Measurements from ENCODE around the gene EML2.
A peak's percentile ranks its signal among the peaks of the same experiment; 100 is the strongest.

EML2 gene

DNA sequence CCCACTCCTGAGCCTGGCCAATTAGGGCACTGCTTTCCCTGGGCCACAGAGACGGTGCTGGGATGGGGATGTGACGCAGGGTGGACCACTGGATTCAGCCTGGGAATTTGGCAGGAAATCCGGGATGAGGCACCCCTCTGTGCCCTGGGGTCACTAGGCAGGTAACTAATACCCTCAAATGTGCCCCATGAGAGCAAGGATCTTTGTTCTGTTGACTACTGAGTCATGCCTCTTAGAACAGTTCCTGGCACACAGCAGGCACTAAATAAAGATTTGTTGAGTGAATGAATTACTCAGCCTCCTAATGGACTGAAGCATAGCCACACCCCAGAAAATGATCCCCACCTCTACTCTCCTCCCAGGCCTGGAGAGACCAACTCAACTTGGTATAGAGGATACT is 70.5 kb downstream of the EML2 start (continued):
- TF ChIP-seq, protein P1, sequence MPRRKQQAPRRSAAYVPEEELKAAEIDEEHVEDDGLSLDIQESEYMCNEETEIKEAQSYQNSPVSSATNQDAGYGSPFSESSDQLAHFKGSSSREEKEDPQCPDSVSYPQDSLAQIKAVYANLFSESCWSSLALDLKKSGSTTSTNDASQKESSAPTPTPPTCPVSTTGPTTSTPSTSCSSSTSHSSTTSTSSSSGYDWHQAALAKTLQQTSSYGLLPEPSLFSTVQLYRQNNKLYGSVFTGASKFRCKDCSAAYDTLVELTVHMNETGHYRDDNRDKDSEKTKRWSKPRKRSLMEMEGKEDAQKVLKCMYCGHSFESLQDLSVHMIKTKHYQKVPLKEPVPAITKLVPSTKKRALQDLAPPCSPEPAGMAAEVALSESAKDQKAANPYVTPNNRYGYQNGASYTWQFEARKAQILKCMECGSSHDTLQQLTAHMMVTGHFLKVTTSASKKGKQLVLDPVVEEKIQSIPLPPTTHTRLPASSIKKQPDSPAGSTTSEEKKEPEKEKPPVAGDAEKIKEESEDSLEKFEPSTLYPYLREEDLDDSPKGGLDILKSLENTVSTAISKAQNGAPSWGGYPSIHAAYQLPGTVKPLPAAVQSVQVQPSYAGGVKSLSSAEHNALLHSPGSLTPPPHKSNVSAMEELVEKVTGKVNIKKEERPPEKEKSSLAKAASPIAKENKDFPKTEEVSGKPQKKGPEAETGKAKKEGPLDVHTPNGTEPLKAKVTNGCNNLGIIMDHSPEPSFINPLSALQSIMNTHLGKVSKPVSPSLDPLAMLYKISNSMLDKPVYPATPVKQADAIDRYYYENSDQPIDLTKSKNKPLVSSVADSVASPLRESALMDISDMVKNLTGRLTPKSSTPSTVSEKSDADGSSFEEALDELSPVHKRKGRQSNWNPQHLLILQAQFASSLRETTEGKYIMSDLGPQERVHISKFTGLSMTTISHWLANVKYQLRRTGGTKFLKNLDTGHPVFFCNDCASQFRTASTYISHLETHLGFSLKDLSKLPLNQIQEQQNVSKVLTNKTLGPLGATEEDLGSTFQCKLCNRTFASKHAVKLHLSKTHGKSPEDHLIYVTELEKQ (tag by site-specific recombination; IDR thresholded peaks at IDR 0.05; ENCODE audit: borderline replicate concordance): peak; percentile 40; the same call in 1 of the 2 replicates
- peak; percentile 59 for TF ChIP-seq PRDM4 (tag by site-specific recombination; IDR thresholded peaks at IDR 0.05)
- TF ChIP-seq GFI1B (tag by site-specific recombination; IDR thresholded peaks at IDR 0.05): 0 out of 2 replicates have a peak, but pooled peaks have one; percentile 52
- no peak for TF ChIP-seq REPIN1 (tag by site-specific recombination; IDR thresholded peaks at IDR 0.05; ENCODE audit: low read depth)
- no peak for TF ChIP-seq ZNF311 (tag by site-specific recombination; IDR thresholded peaks at IDR 0.05; ENCODE audit: borderline replicate concordance)
- peak; percentile 83 for TF ChIP-seq OSR2 (tag by site-specific recombination; IDR thresholded peaks at IDR 0.05)
- no peak for TF ChIP-seq BCL11B (tag by site-specific recombination; IDR thresholded peaks at IDR 0.05; ENCODE audit: low read depth)
- peak; percentile 95 for TF ChIP-seq KLF17 (tag by site-specific recombination; IDR thresholded peaks at IDR 0.05)
- 0 out of 2 replicates have a peak, but pooled peaks have one; percentile 21 for TF ChIP-seq GLIS2 (tag by site-specific recombination; IDR thresholded peaks at IDR 0.05)
- peak; percentile 48 for TF ChIP-seq ZIC2 (tag by site-specific recombination; IDR thresholded peaks at IDR 0.05)
- peak; percentile 26; the same call in 1 of the 2 replicates for TF ChIP-seq GLIS1 (tag by site-specific recombination; IDR thresholded peaks at IDR 0.05)
- peak; percentile 53; the same call in 1 of the 2 replicates for TF ChIP-seq ZNF184 (tag by site-specific recombination; IDR thresholded peaks at IDR 0.05)
- TF ChIP-seq IKZF3 (tag by site-specific recombination; IDR thresholded peaks at IDR 0.05): peak; percentile 58; the same call in 1 of the 2 replicates
- no peak for TF ChIP-seq ZNF211 (tag by site-specific recombination; IDR thresholded peaks at IDR 0.05; ENCODE audit: low read depth)
- peak; percentile 43 for TF ChIP-seq FEZF1 (tag by site-specific recombination; IDR thresholded peaks at IDR 0.05)
- TF ChIP-seq, protein P2, sequence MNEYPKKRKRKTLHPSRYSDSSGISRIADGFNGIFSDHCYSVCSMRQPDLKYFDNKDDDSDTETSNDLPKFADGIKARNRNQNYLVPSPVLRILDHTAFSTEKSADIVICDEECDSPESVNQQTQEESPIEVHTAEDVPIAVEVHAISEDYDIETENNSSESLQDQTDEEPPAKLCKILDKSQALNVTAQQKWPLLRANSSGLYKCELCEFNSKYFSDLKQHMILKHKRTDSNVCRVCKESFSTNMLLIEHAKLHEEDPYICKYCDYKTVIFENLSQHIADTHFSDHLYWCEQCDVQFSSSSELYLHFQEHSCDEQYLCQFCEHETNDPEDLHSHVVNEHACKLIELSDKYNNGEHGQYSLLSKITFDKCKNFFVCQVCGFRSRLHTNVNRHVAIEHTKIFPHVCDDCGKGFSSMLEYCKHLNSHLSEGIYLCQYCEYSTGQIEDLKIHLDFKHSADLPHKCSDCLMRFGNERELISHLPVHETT (tag by site-specific recombination; IDR thresholded peaks at IDR 0.05): peak; percentile 68
- no peak for TF ChIP-seq ZSCAN16 (tag by site-specific recombination; IDR thresholded peaks at IDR 0.05)
- TF ChIP-seq ZNF24 (tag by site-specific recombination; IDR thresholded peaks at IDR 0.05): peak; percentile 85
- TF ChIP-seq ZEB2 (tag by site-specific recombination; IDR thresholded peaks at IDR 0.05): peak; percentile 57; the same call in 1 of the 2 replicates
- TF ChIP-seq ZNF146 (tag by site-specific recombination; IDR thresholded peaks at IDR 0.05): peak; percentile 40; the same call in 1 of the 2 replicates
- peak; percentile 83 for TF ChIP-seq ZNF629 (tag by site-specific recombination; IDR thresholded peaks at IDR 0.05)
- TF ChIP-seq ZNF843 (tag by site-specific recombination; IDR thresholded peaks at IDR 0.05): peak; percentile 68; the same call in 1 of the 2 replicates
- TF ChIP-seq KLF8 (tag by site-specific recombination; IDR thresholded peaks at IDR 0.05): no peak
- no peak for TF ChIP-seq ZNF223 (tag by site-specific recombination; IDR thresholded peaks at IDR 0.05)
- TF ChIP-seq ZBTB21 (tag by site-specific recombination; IDR thresholded peaks at IDR 0.05): no peak
- TF ChIP-seq ZNF426 (tag by site-specific recombination; IDR thresholded peaks at IDR 0.05): no peak
- peak; percentile 23; the same call in 1 of the 2 replicates for TF ChIP-seq ZXDB (tag by site-specific recombination; IDR thresholded peaks at IDR 0.05)
- peak; percentile 91 for TF ChIP-seq KLF1 (tag by site-specific recombination; IDR thresholded peaks at IDR 0.05)
- TF ChIP-seq ZFP37 (tag by site-specific recombination; IDR thresholded peaks at IDR 0.05): no peak
- peak; percentile 60 for TF ChIP-seq PRDM10 (tag by site-specific recombination; IDR thresholded peaks at IDR 0.05)
